ENCODE measurements around the gene SPATA24.
"Not testable (repeated sequence)": the region's sequence is repeated elsewhere in the genome, so short reads cannot be mapped to it uniquely, and the experiment has no call there.

The SPATA24 gene

GRCh38 chr5:139382807-139383206 is 21.1 kb downstream of the SPATA24 start:
- no peak for DNase-seq (ENCODE audit: low spot score)

- no peak for DNase-seq (ENCODE audit: low spot score)
Observed at GRCh38 chr5:139381837-139382761, 21.8 kb downstream of the SPATA24 start.

GRCh38 chr5:139379626-139380449 is 24.1 kb downstream of the SPATA24 start:
- DNase-seq (ENCODE audit: low spot score) = no peak

GRCh38 chr5:139378941-139379361 is 24.9 kb downstream of the SPATA24 start:
- no peak for DNase-seq (ENCODE audit: low spot score)

- DNase-seq (ENCODE audit: low spot score) = no peak
Observed at GRCh38 chr5:139378101-139378825, 25.6 kb downstream of the SPATA24 start.

- DNase-seq (ENCODE audit: low spot score) = no peak
Observed at GRCh38 chr5:139377226-139377625, 26.7 kb downstream of the SPATA24 start.

GRCh38 chr5:139376364-139376763 is 27.5 kb downstream of the SPATA24 start:
- DNase-seq (ENCODE audit: low spot score) = no peak

GRCh38 chr5:139374909-139375308 is 29.0 kb downstream of the SPATA24 start:
- DNase-seq (ENCODE audit: low spot score) = no peak

GRCh38 chr5:139371482-139372435 is 32.1 kb downstream of the SPATA24 start:
- no peak for DNase-seq (ENCODE audit: low spot score)

- no peak for DNase-seq (ENCODE audit: low spot score)
Observed at GRCh38 chr5:139369181-139369580, 34.7 kb downstream of the SPATA24 start.

- peak; percentile 48 for DNase-seq (ENCODE audit: low spot score)
Observed at GRCh38 chr5:139368613-139369012, 35.3 kb downstream of the SPATA24 start.

- no peak for DNase-seq (ENCODE audit: low spot score)
Observed at GRCh38 chr5:139364466-139364865, 39.4 kb downstream of the SPATA24 start.

- no peak for DNase-seq (ENCODE audit: low spot score)
Observed at GRCh38 chr5:139363937-139364336, 40.0 kb downstream of the SPATA24 start.

GRCh38 chr5:139361835-139362429 is 42.0 kb downstream of the SPATA24 start:
- DNase-seq (ENCODE audit: low spot score) = no peak

GRCh38 chr5:139360384-139360783 is 43.5 kb downstream of the SPATA24 start:
- DNase-seq (ENCODE audit: low spot score) = no peak

- DNase-seq (ENCODE audit: low spot score) = no peak
Observed at GRCh38 chr5:139358064-139358463, 45.8 kb downstream of the SPATA24 start.

GRCh38 chr5:139355900-139356299 is 48.0 kb downstream of the SPATA24 start:
- not testable (repeated sequence) for DNase-seq (ENCODE audit: low spot score)

- DNase-seq (ENCODE audit: low spot score) = no peak
Observed at GRCh38 chr5:139354186-139354585, 49.7 kb downstream of the SPATA24 start.

GRCh38 chr5:139347863-139348262 is 56.0 kb downstream of the SPATA24 start:
- not testable (repeated sequence) for DNase-seq (ENCODE audit: low spot score)

Data from cerebellar cortex (tissue), 1 donor.